Endothelial cell (in vitro differentiated cells): ENCODE data around the gene SPOCK1. TPM values are rescaled to one million over a fixed set of nuclear protein-coding genes. Genes with fewer than 3 reads are reported as not detected.
"Not testable (repeated sequence)": the region's sequence is repeated elsewhere in the genome, so short reads cannot be mapped to it uniquely, and the experiment has no call there.

Experiments used
- DNase-seq: peaks from one replicate; pipeline ENCODE4 v3.0.0; 2021; ENCODE audit warnings: low spot score
- H3K27ac Mint-ChIP-seq: one replicate; pipeline ENCODE4 v1.8.0; 2021; ENCODE audit warnings: mixed read lengths, inconsistent platforms; ENCODE audit not compliant: unreplicated experiment
- H3K27me3 Mint-ChIP-seq: one replicate; pipeline ENCODE4 v1.8.0; 2021; ENCODE audit warnings: mild to moderate bottlenecking, moderate library complexity, mixed read lengths, inconsistent platforms; ENCODE audit not compliant: unreplicated experiment
- H3K36me3 Mint-ChIP-seq: one replicate; pipeline ENCODE4 v1.8.0; 2021; ENCODE audit warnings: mild to moderate bottlenecking, low read depth, mixed read lengths, inconsistent platforms; ENCODE audit not compliant: unreplicated experiment
- H3K4me1 Mint-ChIP-seq: one replicate; pipeline ENCODE4 v1.8.0; 2021; ENCODE audit warnings: mild to moderate bottlenecking, mixed read lengths, inconsistent platforms; ENCODE audit not compliant: unreplicated experiment
- H3K4me3 Mint-ChIP-seq: one replicate; pipeline ENCODE4 v1.8.0; 2021; ENCODE audit warnings: mild to moderate bottlenecking, mixed read lengths, inconsistent platforms; ENCODE audit not compliant: unreplicated experiment
- H3K9me3 Mint-ChIP-seq: one replicate; pipeline ENCODE4 v1.8.0; 2021; ENCODE audit warnings: mixed read lengths, inconsistent platforms; ENCODE audit not compliant: unreplicated experiment
- CTCF ChIP-seq: fragments of 200-600 bp; sonication (generic); IDR thresholded peaks from one replicate; pipeline ENCODE4 v1.5.0; 2021; ENCODE audit warnings: antibody characterized with exemption; ENCODE audit not compliant: unreplicated experiment
- total RNA-seq: library from RNA; stranded (reverse); fragmentation: NEBNext Ultra II Directional; extraction: Animal tissue kit (Norgen Biotek cat#: 25700); gene quantifications from one replicate; pipeline ENCODE4 v1.2.1, GENCODE V29; 2021; ENCODE audit not compliant: unreplicated experiment

The SPOCK1 gene
- total RNA-seq, 1 donor from 2014 or later, result 8.7 TPM

- no peaks in the 10 kb centered on the region for H3K9me3 Mint-ChIP-seq
- no peak overlapping the region for H3K4me3 Mint-ChIP-seq
- DNase-seq, result no peak
- H3K27me3 Mint-ChIP-seq, result no peaks in the 10 kb centered on the region
- no peak for TF ChIP-seq CTCF
- H3K36me3 Mint-ChIP-seq, result no peaks in the 10 kb centered on the region
- no peak overlapping the region for H3K27ac Mint-ChIP-seq
- no peaks in the 10 kb centered on the region for H3K4me1 Mint-ChIP-seq
Measured at GRCh38 chr5:137393196-137393993, 105.7 kb downstream of the SPOCK1 start.

GRCh38 chr5:137392261-137392660 is 106.9 kb downstream of the SPOCK1 start:
- Mint-ChIP-seq H3K4me1 (no peaks in the 10 kb centered on the region), H3K27ac (no peak overlapping the region), H3K4me3 (no peak overlapping the region), H3K9me3 (no peaks in the 10 kb centered on the region), H3K27me3 (no peaks in the 10 kb centered on the region), H3K36me3 (no peaks in the 10 kb centered on the region)
- no peak for TF ChIP-seq CTCF
- DNase-seq, result no peak

- not testable (repeated sequence) for H3K36me3 Mint-ChIP-seq, H3K4me1 Mint-ChIP-seq, H3K27me3 Mint-ChIP-seq, DNase-seq, H3K9me3 Mint-ChIP-seq, H3K27ac Mint-ChIP-seq, H3K4me3 Mint-ChIP-seq
Measured at GRCh38 chr5:137391044-137391443, 108.1 kb downstream of the SPOCK1 start.

- TF ChIP-seq CTCF, result no peak
Measured at GRCh38 chr5:137389042-137389441, 110.1 kb downstream of the SPOCK1 start.

GRCh38 chr5:137385064-137385463 is 114.1 kb downstream of the SPOCK1 start:
- no peaks in the 10 kb centered on the region for H3K27me3 Mint-ChIP-seq
- peaks cover 22% of the 10 kb centered on the region for H3K9me3 Mint-ChIP-seq
- H3K27ac Mint-ChIP-seq, result no peak overlapping the region
- peaks cover 24% of the 10 kb centered on the region for H3K36me3 Mint-ChIP-seq
- no peak for TF ChIP-seq CTCF
- DNase-seq, result no peak
- H3K4me3 Mint-ChIP-seq, result no peak overlapping the region
- no peaks in the 10 kb centered on the region for H3K4me1 Mint-ChIP-seq

More at GRCh38 chr5:137389042-137389441, 110.1 kb downstream of the SPOCK1 start:
- Mint-ChIP-seq H3K9me3 (no peaks in the 10 kb centered on the region), H3K36me3 (no peaks in the 10 kb centered on the region), H3K27ac (no peak overlapping the region), H3K27me3 (no peaks in the 10 kb centered on the region), H3K4me3 (no peak overlapping the region), H3K4me1 (no peaks in the 10 kb centered on the region)
- DNase-seq, result no peak
